Skin epidermis (tissue), 12 donors: ENCODE data around the gene BMERB1.
A peak's percentile ranks its signal among the peaks of the same experiment; 100 is the strongest.
"Not testable (repeated sequence)": the region's sequence is repeated elsewhere in the genome, so short reads cannot be mapped to it uniquely, and the experiment has no call there.

ENCODE experiments used
- H3K27ac ChIP-seq, 21 experiments: fragments of 200-600 bp; sonication (generic) in 11 of 21; one replicate each; pipeline ENCODE4 v1.5.0; 2020; ENCODE audit warnings: mild to moderate bottlenecking in 3 of 21, inconsistent platforms in 2 of 21, moderate library complexity in 2 of 21
- H3K4me3 ChIP-seq, 7 experiments: fragments of 200-600 bp; sonication (generic) in 2 of 7; one replicate each; pipeline ENCODE4 v1.5.0; 2020; ENCODE audit warnings: inconsistent platforms in 2 of 7, mild to moderate bottlenecking in 2 of 7, moderate library complexity in 1 of 7

BMERB1 gene

DNA sequence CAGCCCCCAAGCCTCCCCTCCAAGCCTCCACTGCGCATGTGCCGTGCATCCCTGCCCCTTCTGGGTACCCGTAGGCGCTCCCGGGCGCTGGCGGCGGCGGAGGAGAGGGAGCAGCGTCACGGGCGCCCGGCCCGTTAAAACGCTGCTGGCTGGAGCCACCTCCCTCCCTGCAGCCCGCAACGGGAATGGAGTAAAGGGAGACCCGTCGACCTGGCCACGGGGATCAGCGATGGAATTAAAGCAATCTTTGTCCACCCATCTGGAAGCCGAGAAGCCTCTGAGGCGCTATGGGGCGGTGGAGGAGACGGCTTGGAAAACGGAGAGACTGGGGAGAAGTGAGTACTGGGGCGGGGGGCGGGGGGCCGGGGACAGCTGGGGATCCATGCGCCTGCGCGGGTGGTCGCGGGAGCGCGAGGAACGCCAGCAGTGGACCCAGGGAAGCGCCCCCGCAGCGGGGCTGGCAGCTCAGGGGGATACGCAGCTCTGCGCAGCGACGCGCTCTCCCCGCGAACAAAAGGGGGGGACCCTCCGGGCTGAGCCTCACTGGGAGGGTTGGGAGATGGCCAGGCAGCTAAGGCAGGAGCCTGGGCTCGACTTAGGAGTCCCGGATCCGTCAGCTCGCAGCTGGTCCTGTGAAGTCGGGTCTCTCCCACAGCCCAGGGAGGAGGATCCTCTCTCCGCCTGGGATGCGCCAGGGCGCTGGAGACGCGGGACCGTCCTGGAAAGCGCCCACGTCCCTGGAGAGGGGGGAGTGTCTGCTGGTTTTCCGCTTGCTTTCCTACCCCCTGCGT, at the start of gene BMERB1:
TSS of gene BMERB1 (plus strand) at position 164 of the 791 bp plus-strand sequence. CDS start at position 230, 66 bp downstream.
- Histone ChIP-seq H3K27ac (peak within 1 kb of the TSS in 20 of 21 experiments; percentile 14 to 90 (median 66)), H3K4me3 (peak within 1 kb of the TSS; percentile 46 to 76 (median 63))

DNA sequence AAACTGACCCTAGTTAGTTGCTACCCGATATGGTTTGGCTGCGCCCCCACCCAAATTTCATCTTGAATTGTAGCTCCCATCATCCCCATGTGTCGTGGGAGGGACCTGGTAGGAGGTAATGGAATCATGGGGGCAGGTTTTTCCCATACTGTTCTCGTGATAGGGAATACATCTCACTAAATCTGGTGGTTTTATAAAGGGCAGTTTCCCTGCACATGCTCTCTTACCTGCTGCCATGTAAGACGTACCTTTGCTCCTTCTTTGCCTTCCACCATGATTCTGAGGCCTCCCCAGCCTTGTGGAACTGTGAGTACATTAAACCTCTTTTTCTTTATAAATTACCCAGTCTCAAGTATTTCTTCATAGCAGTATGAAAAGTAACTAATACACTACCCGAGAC, 46.3 kb upstream of the BMERB1 start:
- not testable (repeated sequence) for H3K4me3 ChIP-seq

DNA sequence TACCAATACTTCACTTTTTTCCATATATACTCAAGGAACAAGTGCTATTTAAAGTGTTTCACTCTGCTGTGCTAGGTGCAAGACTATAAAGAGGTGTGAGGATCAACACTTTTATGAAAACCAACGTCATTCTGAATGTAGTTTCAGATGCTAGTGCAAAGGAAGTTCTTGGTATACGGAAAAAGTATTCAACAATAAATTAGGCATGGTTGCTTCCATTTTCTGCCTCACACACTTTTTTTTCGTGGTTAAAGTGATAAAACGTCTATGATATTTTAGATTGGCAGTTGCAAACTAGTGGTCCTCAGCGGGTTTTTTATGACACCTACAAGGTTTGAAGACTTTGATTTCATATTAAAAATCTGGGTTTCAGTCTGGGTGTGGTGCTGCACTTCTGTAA, 44.5 kb upstream of the BMERB1 start:
- not testable (repeated sequence) for H3K27ac ChIP-seq, H3K4me3 ChIP-seq

More for the DNA sequence above, 46.3 kb upstream of the BMERB1 start:
- H3K27ac ChIP-seq: not testable (repeated sequence)

DNA sequence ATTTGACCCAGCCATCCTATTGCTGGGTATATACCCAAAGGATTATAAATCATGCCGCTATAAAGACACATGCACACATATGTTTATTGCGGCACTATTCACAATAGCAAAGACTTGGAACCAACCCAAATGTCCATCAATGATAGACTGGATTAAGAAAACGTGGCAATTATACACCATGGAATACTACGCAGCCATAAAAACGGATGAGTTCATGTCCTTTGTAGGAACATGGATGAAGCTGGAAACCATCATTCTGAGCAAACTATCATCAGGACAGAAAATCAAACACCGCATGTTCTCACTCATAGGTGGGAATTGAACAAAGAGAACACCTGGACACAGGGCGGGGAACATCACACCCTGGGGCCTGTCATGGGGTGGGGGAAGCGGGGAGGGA, 41.4 kb upstream of the BMERB1 start:
- H3K27ac ChIP-seq, H3K4me3 ChIP-seq: not testable (repeated sequence)

DNA sequence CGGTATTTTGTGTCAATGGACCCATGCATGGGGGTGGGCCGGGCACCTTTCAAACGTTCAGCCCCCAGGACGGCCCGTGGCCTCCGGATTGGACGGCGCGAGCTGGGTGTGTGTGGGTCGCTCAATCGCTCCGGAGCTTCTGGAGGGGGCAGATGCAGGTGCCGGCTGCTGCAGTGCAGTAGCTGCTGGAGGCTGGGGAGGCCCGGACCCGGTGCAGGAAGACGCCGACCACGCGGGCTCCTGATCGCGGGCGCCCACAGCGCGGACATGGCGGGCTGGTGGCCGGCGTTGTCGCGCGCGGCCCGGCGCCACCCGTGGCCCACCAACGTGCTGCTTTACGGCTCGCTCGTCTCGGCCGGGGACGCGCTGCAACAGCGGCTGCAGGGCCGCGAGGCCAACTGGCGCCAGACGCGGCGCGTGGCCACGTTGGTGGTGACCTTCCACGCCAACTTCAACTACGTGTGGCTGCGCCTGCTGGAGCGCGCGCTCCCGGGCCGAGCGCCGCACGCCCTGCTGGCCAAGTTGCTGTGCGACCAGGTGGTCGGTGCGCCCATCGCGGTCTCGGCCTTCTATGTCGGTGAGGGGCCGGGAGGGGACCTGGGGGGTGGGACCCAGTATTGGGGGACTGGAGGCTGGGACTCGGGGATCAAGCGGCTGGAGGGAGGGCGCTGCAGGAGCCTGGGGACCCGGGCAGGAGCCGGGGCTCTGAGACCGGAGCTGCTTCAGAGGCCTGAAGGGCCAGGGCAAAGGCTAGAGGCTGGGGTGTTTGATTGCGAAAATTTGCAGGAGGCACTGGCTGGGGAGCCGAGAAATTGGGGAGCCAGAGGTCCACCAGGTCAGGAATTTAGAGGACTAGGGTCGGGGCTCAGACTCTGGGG, 38.5 kb upstream of the BMERB1 start, which contains the start of gene MPV17L:
TSS of gene MPV17L (plus strand) at position 124 of the 878 bp plus-strand sequence. CDS start at position 268, 144 bp downstream.
- H3K27ac ChIP-seq: peak within 1 kb of the TSS in 11 of 21 experiments; percentile 13 to 81 (median 64)

DNA sequence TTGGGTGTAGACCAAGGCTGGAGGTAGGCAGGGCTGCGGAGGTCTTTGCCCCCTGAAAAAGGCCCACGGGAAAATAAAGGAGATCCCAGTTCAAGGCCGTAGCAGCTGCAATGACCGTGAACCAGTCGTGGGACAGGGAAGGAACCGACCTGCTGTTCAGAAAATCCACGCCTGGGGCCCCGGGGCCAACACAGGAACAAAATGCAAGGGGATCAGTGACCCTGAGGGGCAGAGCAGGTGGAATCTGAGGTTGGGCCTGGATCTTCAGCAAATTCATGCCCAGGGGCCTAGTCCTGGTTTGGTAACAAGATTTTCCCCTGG, 37.9 kb upstream of the BMERB1 start:
- peak overlapping the region in 3 of 7 experiments; percentile 30 to 65 (median 45) for H3K4me3 ChIP-seq
- peak overlapping the region in 8 of 21 experiments; percentile 53 to 81 (median 72) for H3K27ac ChIP-seq

More for the DNA sequence above, 38.5 kb upstream of the BMERB1 start, which contains the start of gene MPV17L:
- H3K4me3 ChIP-seq: peak within 1 kb of the TSS; percentile 26 to 65 (median 41)

DNA sequence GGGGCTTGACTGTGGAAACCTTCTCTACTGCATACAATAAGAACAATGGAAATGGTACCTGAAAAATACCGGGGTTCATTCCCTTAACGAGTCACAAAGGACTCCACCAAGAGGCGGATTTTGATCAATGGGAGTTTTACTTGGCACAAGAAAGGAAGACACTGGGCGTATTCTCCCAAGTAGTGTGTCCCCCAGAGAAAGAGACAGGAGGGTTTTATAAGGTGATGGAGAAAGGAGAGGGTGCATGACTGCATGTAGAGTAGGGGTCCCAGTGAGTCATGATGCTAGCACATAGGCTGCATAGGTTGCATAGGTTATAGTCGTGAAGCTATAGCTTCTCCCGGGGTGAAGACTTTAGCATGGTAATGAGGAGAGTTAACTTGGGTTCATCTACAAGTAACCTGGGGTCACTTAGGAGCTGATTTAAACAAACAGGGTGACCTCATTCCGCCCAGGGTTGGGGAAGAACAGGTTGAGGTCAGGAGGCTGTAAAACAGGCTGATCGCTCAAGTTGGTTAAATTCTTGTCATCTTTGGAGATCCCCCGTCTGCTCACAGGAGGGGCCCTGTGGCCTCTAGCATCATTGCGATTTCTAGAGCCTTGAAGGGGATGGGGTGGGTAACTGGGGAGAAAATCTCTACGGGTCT, 37.3 kb upstream of the BMERB1 start:
- Histone ChIP-seq H3K27ac (no peak overlapping the region), H3K4me3 (no peak overlapping the region)

DNA sequence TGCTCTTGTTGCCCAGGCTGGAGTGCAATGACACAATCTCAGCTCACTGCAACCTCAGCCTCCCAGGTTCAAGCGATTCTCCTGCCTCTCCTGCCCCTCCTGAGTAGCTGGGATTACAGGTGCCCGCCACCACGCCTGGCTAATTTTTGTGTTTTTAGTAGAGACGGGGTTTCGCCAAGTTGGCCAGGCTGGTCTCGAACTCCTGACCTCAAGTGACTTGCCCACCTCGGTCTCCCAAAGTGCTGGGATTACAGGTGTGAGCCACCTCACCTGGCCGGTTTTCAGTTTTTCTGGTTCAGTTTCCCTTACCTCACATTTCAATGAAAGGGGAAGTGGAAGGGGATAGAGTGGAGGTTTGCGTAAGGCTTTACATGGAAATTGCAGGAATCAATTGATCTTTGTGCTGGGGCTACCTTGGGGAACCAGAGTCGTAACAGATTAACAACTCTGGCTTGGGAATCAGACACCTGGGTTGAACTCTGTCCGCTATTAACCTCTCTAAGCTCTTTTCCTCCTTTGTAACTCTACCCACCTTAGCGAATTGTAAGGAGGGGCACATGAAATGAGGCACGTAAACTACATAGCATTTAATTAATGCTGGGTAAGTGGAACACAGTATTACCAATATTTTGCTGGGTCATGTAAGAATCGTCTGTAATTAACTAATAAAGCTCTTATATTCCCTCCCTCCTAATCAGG, 35.6 kb upstream of the BMERB1 start:
- H3K27ac ChIP-seq: no peak overlapping the region
- no peak overlapping the region for H3K4me3 ChIP-seq

DNA sequence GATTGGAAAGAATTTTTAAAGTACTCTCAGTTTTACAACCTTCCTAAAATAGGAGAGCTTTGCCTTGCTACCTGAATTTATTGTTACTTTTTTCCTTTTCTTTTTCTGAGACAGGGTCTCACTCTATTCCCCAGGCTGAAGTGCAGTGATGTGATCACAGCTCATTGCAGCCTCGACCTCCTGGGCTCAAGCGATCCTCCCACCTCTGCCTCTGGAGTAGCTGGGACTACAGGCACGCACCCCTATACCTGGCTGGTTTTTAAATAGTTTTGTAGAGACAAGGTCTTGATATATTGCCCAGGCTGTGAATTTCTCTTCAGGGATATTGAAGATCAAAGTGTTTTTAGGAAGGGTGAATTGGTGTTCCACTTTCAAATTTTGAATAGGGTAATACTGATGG, 35.1 kb upstream of the BMERB1 start:
- Histone ChIP-seq H3K4me3 (no peak overlapping the region), H3K27ac (no peak overlapping the region)

DNA sequence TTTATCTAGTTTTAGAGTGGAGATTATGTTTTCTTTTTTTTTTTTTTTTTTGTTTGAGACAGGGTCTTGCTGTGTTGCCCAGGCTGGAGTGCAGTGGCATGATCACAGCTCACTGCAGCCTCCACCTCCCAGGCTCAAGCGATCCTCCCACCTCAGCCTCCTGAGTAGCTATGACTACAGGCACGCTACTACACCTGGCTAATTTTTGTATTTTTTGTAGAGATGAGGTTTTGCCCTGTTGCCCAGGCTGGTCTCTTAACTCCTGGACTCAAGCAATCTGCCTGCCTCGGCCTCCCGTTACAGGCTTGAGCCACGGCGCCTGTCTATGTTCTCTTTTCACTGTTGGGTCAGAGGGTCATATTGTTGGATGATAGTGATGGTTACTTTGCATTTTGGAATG, 34.1 kb upstream of the BMERB1 start:
- not testable (repeated sequence) for H3K27ac ChIP-seq, H3K4me3 ChIP-seq

DNA sequence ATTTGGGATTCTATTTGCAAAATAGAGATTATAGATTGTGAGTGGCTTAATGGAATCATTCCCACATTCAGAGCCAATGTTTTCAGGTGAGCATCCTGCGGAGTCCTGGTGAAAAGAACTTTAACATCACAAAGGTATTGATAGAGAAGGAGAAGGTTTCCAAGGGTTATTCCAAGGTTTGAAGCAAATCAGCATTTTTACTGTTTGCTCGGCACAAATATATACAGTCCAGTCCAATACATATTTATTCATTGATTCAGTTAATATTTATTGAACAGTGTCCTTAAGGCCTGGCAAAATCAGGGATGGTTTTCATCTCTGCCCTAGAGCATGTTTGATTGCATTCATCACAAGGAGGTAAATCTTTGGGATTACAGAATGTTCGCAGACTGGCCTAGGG, 32.4 kb upstream of the BMERB1 start:
- no peak overlapping the region for H3K4me3 ChIP-seq
- H3K27ac ChIP-seq: no peak overlapping the region

DNA sequence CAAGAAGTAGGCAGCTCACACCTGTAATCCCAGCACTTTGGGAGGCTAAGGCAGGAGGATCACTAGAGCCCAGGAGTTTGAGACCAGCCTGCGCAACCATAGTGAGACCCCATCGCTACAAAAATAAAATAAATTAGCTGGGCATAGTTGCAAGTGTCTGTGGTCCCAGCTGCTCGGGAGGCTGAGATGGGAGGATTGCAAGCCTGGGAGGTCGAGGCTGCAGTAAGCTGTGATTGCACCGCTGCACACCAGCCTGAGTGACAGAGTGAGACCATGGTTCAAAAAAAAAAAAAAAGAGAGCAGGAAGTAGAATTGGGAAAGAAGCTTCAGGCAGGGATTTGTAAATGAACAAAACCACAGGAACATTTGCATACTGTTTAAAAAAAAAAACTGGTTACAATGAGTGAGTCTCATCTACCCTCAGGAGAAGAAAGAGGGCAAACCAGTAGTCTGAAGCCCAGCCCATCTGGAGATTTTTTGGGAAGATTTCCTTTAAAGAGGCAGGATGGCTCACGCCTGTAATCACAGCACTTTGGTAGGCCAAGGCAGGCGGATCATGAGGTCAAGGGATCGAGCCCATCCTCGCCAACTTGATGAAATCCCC, 30.9 kb upstream of the BMERB1 start:
- Histone ChIP-seq H3K27ac (no peak overlapping the region), H3K4me3 (no peak overlapping the region)

DNA sequence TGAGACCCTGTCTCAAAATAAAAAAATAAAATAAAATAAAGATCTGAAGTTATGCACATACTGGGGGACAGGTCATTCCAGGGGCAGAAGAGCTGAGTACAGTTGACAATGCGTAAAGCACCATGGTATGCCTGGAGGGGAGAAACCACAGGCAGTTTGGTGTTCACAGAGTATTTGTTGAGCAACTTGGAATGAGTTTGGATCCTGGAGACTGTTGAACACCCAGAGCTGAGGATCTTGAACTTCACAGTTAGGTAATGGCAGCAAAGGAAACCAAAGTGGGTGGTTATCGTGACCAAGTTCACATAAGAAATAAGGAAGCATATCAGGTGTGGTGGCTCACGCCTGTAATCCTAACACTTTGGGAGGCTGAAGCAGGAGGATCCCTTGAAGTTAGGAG, 30.3 kb upstream of the BMERB1 start:
- H3K4me3 ChIP-seq, H3K27ac ChIP-seq: not testable (repeated sequence)

DNA sequence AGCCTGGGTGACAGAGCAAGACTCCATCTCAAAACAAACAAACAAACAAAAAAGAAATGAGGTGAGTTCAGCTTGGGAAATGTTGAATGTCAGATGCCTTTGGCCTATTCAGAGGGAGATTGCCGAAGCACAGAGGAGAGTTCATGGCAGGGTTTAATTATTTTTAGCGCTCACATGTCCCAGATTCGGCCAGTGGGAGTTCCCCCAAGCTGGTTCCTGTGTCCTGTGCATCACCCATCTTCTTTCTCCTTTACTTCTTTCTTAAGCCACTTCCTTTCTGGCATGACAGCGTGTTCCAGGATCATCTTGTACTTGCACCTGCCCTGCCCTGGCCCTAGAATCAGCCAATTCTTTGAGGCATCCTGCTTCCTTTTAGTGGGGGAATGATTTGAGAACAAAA, 29.6 kb upstream of the BMERB1 start:
- Histone ChIP-seq H3K4me3 (no peak overlapping the region), H3K27ac (no peak overlapping the region)

DNA sequence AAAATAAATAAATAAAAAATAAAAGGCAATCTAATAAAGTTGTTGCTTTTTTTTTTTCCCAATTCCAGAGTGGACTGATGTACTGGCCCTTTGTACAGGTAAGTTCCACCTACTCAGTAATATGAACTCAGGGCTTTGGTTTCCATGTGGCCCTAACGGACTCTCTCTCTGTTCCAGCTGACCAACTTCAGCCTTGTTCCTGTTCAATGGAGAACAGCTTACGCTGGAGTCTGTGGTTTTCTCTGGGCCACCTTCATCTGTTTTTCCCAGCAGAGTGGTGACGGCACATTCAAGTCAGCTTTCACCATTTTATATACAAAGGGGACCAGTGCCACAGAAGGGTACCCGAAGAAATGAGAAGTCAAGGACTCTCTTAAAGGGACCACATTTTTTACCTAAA, 26.6 kb upstream of the BMERB1 start:
- not testable (repeated sequence) for H3K4me3 ChIP-seq, H3K27ac ChIP-seq

DNA sequence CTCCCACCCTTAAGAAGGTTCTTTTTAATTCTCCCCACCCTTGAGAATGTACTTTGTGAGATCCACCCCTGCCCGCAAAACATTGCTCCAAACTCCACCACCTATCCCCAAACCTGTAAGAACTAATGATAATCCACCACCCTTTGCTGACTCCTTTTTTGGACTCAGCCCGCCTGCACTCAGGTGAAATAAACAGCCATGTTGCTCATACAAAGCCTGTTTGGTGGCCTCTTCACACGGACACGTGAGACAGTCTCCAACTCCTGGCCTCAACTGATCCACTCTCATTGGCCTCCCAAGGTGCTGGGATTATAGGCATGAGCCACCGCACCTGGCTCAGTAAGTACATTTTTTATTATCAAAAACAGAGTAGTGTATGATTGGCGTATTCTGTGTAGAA, 24.9 kb upstream of the BMERB1 start:
- H3K27ac ChIP-seq: not testable (repeated sequence)

DNA sequence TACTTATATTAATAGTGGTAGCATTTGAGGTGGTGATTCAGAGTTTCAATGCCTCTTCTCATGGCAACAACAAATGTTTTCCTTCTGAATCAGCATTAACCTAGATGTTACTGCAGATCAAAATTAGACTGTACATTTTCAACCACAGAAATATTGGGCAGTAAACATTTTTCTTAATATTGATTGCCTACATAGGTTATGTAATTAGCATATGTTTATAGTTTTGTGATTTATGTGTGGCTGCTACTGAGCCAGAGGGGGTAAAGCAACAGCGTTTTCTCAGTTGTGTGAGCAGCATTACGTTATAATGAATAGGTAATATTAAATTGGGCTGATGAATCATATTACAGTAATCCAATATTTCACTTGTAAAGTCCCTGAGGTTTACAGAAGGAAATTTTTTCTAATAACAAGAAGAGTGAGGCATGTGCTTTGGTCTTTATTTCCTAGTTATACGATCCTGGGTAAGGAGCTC, 18.8 kb upstream of the BMERB1 start:
- Histone ChIP-seq H3K4me3 (no peak overlapping the region), H3K27ac (no peak overlapping the region)

More for the DNA sequence above, 24.9 kb upstream of the BMERB1 start:
- not testable (repeated sequence) for H3K4me3 ChIP-seq

DNA sequence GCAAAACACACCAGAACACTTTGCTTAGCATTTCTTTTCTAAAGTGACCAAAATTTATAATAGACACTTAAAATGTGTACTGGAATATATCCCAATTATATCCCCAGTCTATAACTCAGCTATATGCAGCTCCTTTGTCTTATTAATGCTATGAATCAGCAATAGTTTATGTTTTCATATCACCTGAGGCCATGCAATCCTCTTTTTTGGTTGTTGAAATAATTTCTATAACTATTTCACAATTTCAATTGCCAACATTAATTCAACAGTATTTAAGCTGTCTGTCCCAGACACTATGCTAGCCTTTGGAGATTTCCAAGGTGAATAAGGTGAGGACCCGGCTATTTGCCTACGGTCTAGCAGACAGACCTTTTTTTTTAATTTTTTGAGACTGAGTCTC, 17.2 kb upstream of the BMERB1 start:
- Histone ChIP-seq H3K4me3 (no peak overlapping the region), H3K27ac (no peak overlapping the region)

DNA sequence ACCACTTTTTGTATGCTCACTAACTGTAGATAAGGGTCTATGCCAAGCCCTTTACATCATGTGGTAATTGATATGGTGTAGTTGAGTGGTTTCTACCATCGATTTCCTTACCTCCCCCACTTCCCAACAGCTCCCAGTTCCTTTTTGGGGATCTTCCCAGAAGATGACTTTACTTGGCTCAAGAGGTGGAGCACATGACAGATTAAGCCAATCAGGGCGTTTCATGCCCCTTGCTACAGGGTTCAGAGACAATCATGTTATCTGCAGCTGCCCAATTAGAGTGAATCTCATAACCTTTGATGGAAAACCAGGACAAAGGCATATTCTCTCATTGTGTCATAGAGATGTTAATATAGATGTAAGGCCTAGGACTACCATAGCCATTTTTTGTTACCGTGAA, 16.2 kb upstream of the BMERB1 start:
- Histone ChIP-seq H3K27ac (no peak overlapping the region), H3K4me3 (no peak overlapping the region)
